Activated CD4-positive, alpha-beta T cell treated with anti-CD3 and anti-CD28 coated beads, Interleukin-2, amount 10 ng/mL, durations not matched to agents 24 days and 14 days (primary cell): Measurements from ENCODE around the gene CTIF. TPM values are rescaled to one million over a fixed set of nuclear protein-coding genes. Genes with fewer than 3 reads are reported as not detected.
A peak's percentile ranks its signal among the peaks of the same experiment; 100 is the strongest.

Experiments used
- DNase-seq: peaks from one replicate; pipeline ENCODE4 v3.0.0; 2022
- H3K27ac Mint-ChIP-seq: one replicate; pipeline ENCODE4 v1.8.0; 2022; ENCODE audit warnings: mild to moderate bottlenecking, mixed read lengths
- H3K27me3 Mint-ChIP-seq: one replicate; pipeline ENCODE4 v1.8.0; 2022; ENCODE audit warnings: mixed read lengths
- H3K36me3 Mint-ChIP-seq: one replicate; pipeline ENCODE4 v1.8.0; 2022; ENCODE audit warnings: low read depth, mild to moderate bottlenecking, mixed read lengths
- H3K4me1 Mint-ChIP-seq: one replicate; pipeline ENCODE4 v1.8.0; 2021; ENCODE audit warnings: mixed read lengths
- H3K4me3 Mint-ChIP-seq: one replicate; pipeline ENCODE4 v1.8.0; 2022; ENCODE audit warnings: mild to moderate bottlenecking, moderate library complexity, mixed read lengths
- H3K9me3 Mint-ChIP-seq: one replicate; pipeline ENCODE4 v1.8.0; 2021; ENCODE audit warnings: mixed read lengths
- intact Hi-C: fragments of 100-400 bp; cut with micrococcal nuclease; formaldehyde crosslinking; loops from one replicate; pipeline ENCODE4 v1.15.1; 2023
- total RNA-seq: library from RNA; stranded (reverse); gene quantifications from 2 replicates; pipeline ENCODE4 v1.2.3, GENCODE V29; 2022

The CTIF gene
- total RNA-seq, 1 donor from 2014 or later = 9.5 TPM

DNA sequence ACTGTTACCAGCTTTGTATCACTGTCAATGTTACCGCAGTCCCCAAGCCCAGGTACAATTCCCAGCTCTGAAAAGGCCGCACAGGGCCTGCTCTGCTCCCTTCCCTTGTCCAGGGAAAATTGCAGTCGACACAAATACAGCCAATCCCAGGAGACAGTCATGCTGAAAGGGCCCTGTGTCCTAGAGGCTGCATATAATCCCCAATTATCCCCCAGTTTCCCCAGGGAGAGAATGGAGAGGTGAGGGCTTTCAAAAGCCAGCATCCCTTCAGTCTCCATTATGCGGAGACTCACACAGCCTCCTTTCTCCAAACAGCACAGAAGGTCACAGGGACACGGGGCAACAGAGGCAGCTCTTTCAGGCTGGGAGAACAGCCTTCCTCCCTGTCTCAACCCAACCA lies 17.1 kb upstream of the CTIF start:
- Mint-ChIP-seq H3K27ac (no peak overlapping the region), H3K4me1 (no peaks in the 10 kb centered on the region), H3K4me3 (no peak overlapping the region), H3K27me3 (peaks cover 27% of the 10 kb centered on the region), H3K9me3 (no peaks in the 10 kb centered on the region), H3K36me3 (no peaks in the 10 kb centered on the region)
- intact Hi-C loops = no loop called here
- no peak for DNase-seq

DNA sequence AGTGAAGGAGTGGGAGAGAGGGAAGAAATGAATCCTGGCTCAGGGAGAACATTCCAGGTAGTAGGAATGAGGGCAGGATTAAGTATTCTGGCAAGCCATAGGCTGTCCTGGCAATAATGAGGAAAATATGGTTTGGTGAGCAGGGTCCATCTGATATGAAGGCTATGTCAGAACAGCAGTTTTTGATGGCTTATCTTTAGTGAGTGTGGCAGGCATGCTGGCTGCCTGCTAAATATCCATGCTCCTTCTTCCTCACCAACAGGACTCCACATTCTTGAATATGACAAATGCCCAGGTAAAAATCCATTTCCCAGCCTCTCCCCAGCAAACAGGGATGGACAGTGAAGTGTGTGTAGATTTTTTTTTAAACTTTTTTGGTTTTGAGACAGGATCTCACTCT lies 13.2 kb upstream of the CTIF start:
- intact Hi-C loops = no loop called here
- Mint-ChIP-seq H3K36me3 (no peaks in the 10 kb centered on the region), H3K4me3 (no peak overlapping the region), H3K27me3 (peaks cover 35% of the 10 kb centered on the region), H3K27ac (no peak overlapping the region), H3K9me3 (no peaks in the 10 kb centered on the region), H3K4me1 (no peaks in the 10 kb centered on the region)
- DNase-seq = peak; percentile 49

DNA sequence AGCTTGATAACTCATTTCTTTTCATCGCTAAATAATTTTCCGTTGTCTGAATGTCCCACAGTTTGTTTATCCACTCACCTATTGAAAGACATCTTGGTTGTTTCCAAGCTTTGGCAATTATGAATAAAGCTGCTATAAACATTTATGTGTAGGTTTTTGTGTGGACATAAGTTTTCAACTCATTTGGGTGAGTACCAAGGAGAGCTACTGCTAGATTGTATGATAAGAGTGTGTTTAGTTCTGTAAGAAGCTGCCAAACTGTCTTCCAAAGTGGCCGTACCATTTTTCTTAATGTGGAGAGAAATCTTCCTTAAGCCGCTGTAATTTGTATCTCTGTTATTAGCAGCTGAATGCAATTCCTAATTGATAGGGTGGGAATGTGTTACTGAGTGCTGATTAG lies 11.4 kb upstream of the CTIF start:
- H3K27ac Mint-ChIP-seq = no peak overlapping the region
- peak; percentile 2 for DNase-seq
- H3K9me3 Mint-ChIP-seq = no peaks in the 10 kb centered on the region
- H3K4me3 Mint-ChIP-seq = no peak overlapping the region
- H3K36me3 Mint-ChIP-seq = no peaks in the 10 kb centered on the region
- no peaks in the 10 kb centered on the region for H3K4me1 Mint-ChIP-seq
- H3K27me3 Mint-ChIP-seq = peaks cover 40% of the 10 kb centered on the region
- intact Hi-C loops = no loop called here

DNA sequence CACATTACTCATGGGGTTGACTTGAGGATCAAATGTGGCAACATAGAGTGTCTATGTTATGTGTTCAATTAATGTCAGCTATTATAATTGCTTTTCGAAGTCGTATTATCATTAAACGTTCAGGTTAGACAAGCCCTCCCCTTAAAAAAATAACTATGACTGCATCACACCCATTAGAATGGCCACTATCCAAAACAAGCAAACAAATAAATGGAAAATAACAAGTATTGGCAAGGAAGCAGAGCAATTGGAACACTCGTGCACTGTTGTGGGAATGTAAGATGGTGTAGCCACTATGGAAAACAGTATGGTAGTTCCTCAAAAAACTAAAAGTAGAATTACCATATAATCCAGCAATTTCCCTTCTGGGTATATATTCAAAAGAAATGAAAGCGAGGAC lies 10.0 kb upstream of the CTIF start:
- Mint-ChIP-seq H3K27ac (no peak overlapping the region), H3K36me3 (no peaks in the 10 kb centered on the region), H3K27me3 (peaks cover 38% of the 10 kb centered on the region), H3K9me3 (no peaks in the 10 kb centered on the region), H3K4me1 (peaks cover 6% of the 10 kb centered on the region), H3K4me3 (no peak overlapping the region)
- DNase-seq = no peak
- intact Hi-C loops = no loop called here

DNA sequence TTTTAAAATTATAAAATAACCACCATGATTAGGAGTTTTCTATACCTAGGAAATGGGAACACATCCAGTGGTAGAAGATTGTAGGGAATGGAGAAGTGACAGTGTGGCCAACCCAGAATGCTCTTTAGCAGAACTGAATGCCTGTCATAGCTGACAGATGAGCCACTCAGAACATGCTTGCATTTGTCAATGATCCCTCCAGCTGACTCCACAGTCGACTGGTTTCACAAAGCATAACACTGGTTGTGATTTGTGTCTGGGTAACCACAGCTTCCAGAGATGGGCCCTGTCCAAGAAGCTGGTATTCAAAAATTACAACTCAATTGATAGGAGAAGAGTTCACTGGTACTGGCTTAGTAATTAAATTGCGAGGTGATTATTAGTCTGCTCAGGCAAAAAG lies 9.0 kb upstream of the CTIF start:
- no peak overlapping the region for H3K27ac Mint-ChIP-seq
- DNase-seq = no peak
- no peaks in the 10 kb centered on the region for H3K36me3 Mint-ChIP-seq
- H3K27me3 Mint-ChIP-seq = peaks cover 38% of the 10 kb centered on the region
- H3K4me3 Mint-ChIP-seq = no peak overlapping the region
- no peaks in the 10 kb centered on the region for H3K9me3 Mint-ChIP-seq
- peaks cover 6% of the 10 kb centered on the region for H3K4me1 Mint-ChIP-seq
- intact Hi-C loops = no loop called here

DNA sequence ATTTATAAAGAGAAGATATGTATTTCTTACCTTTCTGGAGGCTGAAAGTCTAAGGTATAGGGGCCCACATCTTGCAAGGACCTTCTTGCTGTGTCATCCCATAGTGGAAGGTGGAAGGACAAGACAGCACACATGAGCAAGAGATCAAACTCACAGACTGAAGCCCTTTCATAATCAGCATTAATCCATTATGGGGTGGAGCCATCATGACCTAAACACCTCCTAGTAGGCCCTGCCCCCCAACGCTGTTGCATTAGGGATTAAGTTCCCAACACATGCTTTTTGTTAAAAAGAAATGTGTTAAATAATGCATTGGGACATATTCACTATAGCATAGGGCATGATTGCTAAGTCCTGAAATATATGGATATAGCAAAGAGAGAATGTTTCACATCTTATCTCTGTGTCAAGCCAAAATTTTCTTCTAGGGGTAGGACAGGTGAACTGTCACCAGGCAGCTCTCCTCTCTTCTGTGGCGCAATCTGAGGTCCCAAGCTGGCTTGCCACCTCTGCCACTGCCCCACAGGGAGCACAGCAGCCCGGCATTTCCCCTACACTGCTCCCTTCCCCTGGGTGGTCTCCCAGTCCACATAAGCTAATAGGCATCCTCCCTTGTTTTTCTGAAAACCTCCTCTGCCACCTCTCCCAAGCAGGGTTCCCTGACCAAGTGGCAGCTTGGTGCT lies 8.3 kb upstream of the CTIF start:
- Mint-ChIP-seq H3K27ac (no peak overlapping the region), H3K36me3 (no peaks in the 10 kb centered on the region), H3K27me3 (peaks cover 35% of the 10 kb centered on the region), H3K4me1 (peaks cover 6% of the 10 kb centered on the region), H3K9me3 (no peaks in the 10 kb centered on the region), H3K4me3 (no peak overlapping the region)
- intact Hi-C loops = no loop called here
- DNase-seq = no peak

DNA sequence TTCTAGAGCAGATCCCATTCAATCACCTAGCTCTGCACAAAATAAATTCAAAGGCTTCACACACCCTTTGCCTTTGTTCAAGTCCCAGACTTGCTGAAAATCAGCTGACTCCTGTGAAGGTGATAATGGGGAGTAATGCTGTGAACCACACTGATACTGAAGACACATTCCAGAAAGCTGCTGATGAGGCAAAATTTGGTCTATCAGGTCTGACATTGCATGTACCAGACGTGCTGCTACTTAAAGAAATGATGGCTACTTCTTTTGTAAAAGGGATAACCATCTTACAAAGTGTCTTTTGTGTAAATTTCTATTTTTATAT lies 7.8 kb upstream of the CTIF start:
- peaks cover 6% of the 10 kb centered on the region for H3K4me1 Mint-ChIP-seq
- intact Hi-C loops = no loop called here
- no peak overlapping the region for H3K4me3 Mint-ChIP-seq
- H3K9me3 Mint-ChIP-seq = no peaks in the 10 kb centered on the region
- H3K36me3 Mint-ChIP-seq = no peaks in the 10 kb centered on the region
- no peak overlapping the region for H3K27ac Mint-ChIP-seq
- peaks cover 32% of the 10 kb centered on the region for H3K27me3 Mint-ChIP-seq
- no peak for DNase-seq

DNA sequence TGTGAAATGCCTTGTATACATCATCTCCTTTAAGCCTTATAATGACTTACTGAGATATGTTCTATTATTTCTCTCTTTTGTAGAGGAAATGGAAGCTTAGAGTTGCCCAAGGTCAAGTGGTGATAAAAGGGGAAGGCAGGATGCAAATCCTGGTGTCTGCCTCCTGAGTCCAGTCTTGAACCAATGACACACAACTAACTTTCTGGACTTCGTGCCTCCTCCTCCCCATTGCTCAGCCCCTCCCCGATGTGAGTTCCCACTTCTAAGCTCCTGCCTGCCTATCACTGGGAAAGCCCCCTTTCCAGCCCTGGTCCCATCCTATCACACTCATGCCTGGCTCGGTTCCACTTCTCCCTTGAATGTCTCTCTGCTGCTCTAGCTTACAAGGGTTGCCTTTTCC lies 6.9 kb upstream of the CTIF start:
- intact Hi-C loops = no loop called here
- H3K4me3 Mint-ChIP-seq = no peak overlapping the region
- no peaks in the 10 kb centered on the region for H3K9me3 Mint-ChIP-seq
- no peak for DNase-seq
- peaks cover 28% of the 10 kb centered on the region for H3K27me3 Mint-ChIP-seq
- H3K36me3 Mint-ChIP-seq = no peaks in the 10 kb centered on the region
- peaks cover 6% of the 10 kb centered on the region for H3K4me1 Mint-ChIP-seq
- H3K27ac Mint-ChIP-seq = no peak overlapping the region

DNA sequence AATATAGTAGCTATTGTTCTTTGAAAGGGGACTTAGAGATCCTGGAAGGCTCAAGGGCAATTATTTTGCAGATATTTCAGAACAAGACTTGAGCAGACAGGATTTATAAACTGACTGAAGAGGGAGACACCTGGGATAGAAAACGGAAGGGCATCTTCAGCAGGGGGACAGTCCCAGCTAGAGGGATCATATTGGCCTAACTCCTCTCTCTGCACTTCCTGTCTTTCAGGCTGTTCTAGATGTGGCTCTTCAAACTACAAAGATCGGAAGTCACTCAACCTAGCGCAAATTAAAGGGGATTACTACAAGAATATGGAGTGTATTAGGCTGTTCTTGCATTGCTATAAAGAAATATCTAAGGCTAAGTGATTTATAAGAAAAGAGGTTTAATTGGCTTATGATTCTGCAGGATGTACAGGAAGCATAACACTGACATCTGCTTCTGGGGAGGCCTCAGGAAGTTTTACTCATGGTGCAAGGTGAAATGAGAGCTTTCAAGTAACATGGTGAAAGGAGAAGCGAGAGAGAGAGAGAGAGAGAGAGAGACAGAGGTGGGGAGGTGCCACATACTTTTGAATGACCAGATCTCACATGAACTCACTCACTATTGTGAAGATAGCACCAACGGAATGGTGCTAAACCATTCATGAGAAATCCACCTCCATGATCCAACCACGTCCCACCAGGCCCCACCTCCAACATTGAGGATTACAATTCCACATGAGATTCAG lies 5.3 kb upstream of the CTIF start:
- intact Hi-C loops = no loop called here

DNA sequence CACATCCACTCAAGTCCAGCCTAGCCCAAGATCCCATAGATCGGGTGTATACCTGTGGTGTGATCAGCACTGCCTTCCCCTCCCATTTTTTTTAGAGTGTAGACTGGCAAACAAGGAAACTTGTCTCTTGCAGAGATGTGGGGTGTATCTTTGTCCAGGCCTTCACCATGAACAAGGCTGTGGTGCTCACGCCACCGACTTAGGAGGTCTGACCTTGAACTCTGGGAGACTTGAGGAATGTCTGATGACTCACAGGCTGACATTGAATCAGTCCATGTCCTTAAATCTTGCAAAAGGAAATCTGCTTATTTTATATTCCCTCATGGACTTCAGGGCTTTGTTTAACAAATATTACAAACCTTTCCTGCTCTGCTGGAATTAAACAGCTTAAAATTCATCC lies 4.5 kb upstream of the CTIF start:
- H3K36me3 Mint-ChIP-seq = no peaks in the 10 kb centered on the region
- intact Hi-C loops = no loop called here
- no peak overlapping the region for H3K4me3 Mint-ChIP-seq
- DNase-seq = no peak
- no peaks in the 10 kb centered on the region for H3K9me3 Mint-ChIP-seq
- H3K27ac Mint-ChIP-seq = no peak overlapping the region
- peaks cover 6% of the 10 kb centered on the region for H3K4me1 Mint-ChIP-seq
- H3K27me3 Mint-ChIP-seq = peaks cover 14% of the 10 kb centered on the region

More for the DNA sequence above, 5.3 kb upstream of the CTIF start:
- Mint-ChIP-seq H3K9me3 (no peaks in the 10 kb centered on the region), H3K36me3 (no peaks in the 10 kb centered on the region), H3K4me3 (no peak overlapping the region), H3K27ac (no peak overlapping the region), H3K4me1 (peaks cover 6% of the 10 kb centered on the region), H3K27me3 (peaks cover 20% of the 10 kb centered on the region)
- DNase-seq = no peak

DNA sequence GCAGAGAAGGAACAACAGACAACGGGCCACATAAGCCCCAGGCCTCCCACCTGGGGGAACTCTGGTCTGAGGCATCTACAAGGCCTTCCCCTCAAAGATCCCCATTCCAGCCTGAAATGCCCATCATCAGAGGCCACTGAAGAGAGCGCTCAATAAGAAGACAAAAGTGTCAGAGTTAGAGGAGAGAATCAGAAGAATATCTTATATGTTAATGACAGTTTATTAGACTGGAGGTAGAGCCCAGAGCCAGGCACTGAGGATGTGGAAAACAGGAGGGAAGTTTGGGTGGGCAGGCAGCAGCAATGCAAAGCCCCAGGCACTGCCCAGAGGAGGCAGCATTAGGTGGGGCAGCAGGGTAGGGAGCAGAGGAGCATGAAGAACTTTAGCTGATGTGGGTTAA lies 2.9 kb upstream of the CTIF start:
- H3K36me3 Mint-ChIP-seq = no peaks in the 10 kb centered on the region
- H3K4me3 Mint-ChIP-seq = no peak overlapping the region
- no peak overlapping the region for H3K27ac Mint-ChIP-seq
- H3K27me3 Mint-ChIP-seq = peaks cover 11% of the 10 kb centered on the region
- H3K4me1 Mint-ChIP-seq = peaks cover 6% of the 10 kb centered on the region
- intact Hi-C loops = no loop called here
- H3K9me3 Mint-ChIP-seq = no peaks in the 10 kb centered on the region
- no peak for DNase-seq

DNA sequence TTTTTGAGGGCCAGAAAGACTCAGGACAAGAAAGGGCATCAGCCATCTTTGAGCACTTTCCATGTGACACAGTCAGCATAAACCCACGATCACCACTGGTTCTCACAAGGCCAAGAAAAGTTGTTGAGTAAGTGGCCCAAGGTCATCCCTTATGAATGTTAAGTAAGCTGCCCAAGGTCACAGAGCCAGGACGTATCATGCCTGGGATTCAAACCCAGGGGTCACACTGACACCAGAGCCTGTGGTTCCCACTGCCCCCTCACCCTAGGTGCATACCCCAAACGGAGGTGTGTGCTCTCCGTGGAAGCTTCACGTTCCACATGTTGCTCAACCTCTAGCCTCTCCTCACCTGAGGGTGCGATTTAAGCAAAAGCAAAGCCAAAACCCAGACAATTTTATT lies 2.3 kb upstream of the CTIF start:
- Mint-ChIP-seq H3K4me3 (no peak overlapping the region), H3K36me3 (no peaks in the 10 kb centered on the region), H3K27me3 (peaks cover 13% of the 10 kb centered on the region), H3K9me3 (no peaks in the 10 kb centered on the region), H3K4me1 (peaks cover 8% of the 10 kb centered on the region), H3K27ac (no peak overlapping the region)
- no peak for DNase-seq
- intact Hi-C loops = no loop called here

DNA sequence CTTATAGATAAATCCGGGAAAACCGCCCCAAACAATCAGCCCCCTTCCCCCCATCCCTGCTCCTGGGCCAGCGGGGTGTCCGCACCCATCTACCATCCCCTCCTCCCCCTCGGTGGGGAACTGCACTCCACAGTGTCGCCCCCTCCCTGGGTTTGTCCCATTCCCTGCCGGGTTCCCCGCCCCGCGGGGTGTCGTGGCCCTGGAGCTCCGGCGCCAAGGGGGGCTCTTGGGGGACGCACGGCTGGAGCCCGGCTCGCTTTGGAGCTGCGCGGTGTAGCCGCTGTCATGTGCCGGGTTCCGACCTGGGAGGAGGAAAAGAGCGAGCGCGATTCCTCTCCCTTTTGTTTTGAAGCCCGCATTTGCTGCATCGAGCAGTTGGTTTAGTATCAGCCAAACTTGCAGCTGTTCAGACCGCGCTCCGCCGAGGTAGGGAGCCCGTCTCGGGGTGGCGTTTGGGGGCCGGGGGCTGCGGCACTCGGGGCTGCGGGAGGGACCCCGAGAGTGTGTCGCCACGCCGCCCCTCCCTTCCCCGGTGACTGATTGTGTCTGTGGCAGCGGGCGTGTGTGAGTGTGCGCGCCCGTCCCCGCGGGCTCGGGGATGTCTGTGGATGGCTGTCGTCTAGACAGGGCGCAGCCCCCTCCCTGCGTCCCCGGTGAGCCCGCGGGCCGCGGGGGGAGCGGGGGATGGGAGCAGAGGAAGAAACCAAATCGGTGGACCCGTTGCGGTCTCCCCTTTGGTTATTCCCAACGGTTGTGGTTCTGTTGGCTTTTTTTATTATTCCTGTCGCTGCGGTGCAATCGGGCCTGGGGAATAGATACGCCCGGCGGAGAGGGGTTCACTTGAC lies 797 bp downstream of the CTIF start:
- DNase-seq = peak; percentile 74
- Mint-ChIP-seq H3K27ac (no peak overlapping the region), H3K27me3 (peaks cover 29% of the 10 kb centered on the region)

More for the DNA sequence above, 797 bp downstream of the CTIF start:
- Mint-ChIP-seq H3K4me1 (peaks cover 16% of the 10 kb centered on the region), H3K9me3 (no peaks in the 10 kb centered on the region), H3K36me3 (no peaks in the 10 kb centered on the region), H3K4me3 (peak overlapping the region; percentile 84)
- intact Hi-C loops = loop anchor here (1.0 kb wide), 1 partner anchor 129 kb away; no protein-coding TSS in a partner anchor
